ENCODE measurements around the gene RCBTB1.

DNA sequence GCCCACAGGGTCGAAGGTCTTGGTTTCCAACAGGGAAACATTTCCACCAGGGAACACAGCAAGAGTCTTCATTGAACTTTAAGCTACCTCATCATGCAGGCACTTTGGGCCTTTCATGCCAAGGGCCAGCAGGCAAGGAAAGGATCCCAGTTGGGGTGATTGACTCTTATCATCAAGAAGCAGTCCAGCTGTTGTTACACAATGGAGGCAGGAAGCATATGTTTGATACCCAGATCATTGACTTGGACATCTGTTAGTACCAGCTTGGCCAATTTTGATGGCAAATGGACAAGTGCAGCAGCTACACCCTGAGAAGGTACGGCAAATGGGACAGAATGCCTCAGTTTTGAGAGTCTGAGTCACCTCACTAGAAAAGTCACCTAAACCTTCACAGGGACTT lies 10.9 kb upstream of the RCBTB1 start:
- TF ChIP-seq, protein P1, sequence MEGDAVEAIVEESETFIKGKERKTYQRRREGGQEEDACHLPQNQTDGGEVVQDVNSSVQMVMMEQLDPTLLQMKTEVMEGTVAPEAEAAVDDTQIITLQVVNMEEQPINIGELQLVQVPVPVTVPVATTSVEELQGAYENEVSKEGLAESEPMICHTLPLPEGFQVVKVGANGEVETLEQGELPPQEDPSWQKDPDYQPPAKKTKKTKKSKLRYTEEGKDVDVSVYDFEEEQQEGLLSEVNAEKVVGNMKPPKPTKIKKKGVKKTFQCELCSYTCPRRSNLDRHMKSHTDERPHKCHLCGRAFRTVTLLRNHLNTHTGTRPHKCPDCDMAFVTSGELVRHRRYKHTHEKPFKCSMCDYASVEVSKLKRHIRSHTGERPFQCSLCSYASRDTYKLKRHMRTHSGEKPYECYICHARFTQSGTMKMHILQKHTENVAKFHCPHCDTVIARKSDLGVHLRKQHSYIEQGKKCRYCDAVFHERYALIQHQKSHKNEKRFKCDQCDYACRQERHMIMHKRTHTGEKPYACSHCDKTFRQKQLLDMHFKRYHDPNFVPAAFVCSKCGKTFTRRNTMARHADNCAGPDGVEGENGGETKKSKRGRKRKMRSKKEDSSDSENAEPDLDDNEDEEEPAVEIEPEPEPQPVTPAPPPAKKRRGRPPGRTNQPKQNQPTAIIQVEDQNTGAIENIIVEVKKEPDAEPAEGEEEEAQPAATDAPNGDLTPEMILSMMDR (IDR thresholded peaks at IDR 0.05; ENCODE audit: poor library complexity, severe bottlenecking), result no peak
- no peak for TF ChIP-seq POLR2AphosphoS5 (IDR thresholded peaks at IDR 0.05)
- no peak for TF ChIP-seq EZH2 (IDR thresholded peaks at IDR 0.05; ENCODE audit: borderline replicate concordance, insufficient read depth, low read length, poor library complexity, severe bottlenecking)

Data from neural cell (in vitro differentiated cells).